GM12878 (cell line): ENCODE measurements around the gene AK4. TPM values are rescaled to one million over a fixed set of nuclear protein-coding genes. Genes with fewer than 3 reads are reported as not detected.

Experiments
- GATAD2B ChIP-seq: fragments of 450-650 bp; conservative IDR thresholded peaks from 2 replicates; pipeline ENCODE4 v1.6.1; 2017; ENCODE audit warnings: low read depth, mild to moderate bottlenecking, moderate library complexity
- NFXL1 ChIP-seq: fragments of 450-650 bp; IDR thresholded peaks from 2 replicates; pipeline ENCODE4 v1.6.1; 2017; ENCODE audit warnings: antibody characterized with exemption, mild to moderate bottlenecking, borderline replicate concordance
- ZBTB4 ChIP-seq: fragments of 450-650 bp; formaldehyde crosslinking; IDR thresholded peaks from 2 replicates; pipeline ENCODE4 v1.4.0; 2022; ENCODE audit warnings: mild to moderate bottlenecking, moderate library complexity
- ZNF687 ChIP-seq: fragments of 450-650 bp; IDR thresholded peaks from 2 replicates; pipeline ENCODE4 v1.6.1; 2017; ENCODE audit warnings: mild to moderate bottlenecking, moderate library complexity
- polyA plus RNA-seq, 11 experiments: library from polyadenylated mRNA; depleted of rRNA in 4 of 11; unstranded in 6 of 11; stranded (reverse) in 5 of 11; fragments of >200 nt; fragmentation: Nextera tagmentation in 4 of 11; fragmentation: Illumina TruSeq in 1 of 11; extraction: Ambion mirVana in 4 of 11; extraction: Trizol in 1 of 11; gene quantifications; 1 replicate in 1 of 11; 2 replicates in 10 of 11; pipeline versions ENCODE4 v1.2.1 to v1.2.3, GENCODE V29; 2011 to 2016; ENCODE audit warnings: inconsistent platforms in 2 of 11, missing spikeins in 2 of 11, low read depth in 1 of 11
- total RNA-seq, 4 experiments: library from RNA; depleted of rRNA in 3 of 4; stranded (reverse); fragments of >200 nt in 3 of 4; fragmentation: Illumina TruSeq in 1 of 4; extraction: Trizol in 1 of 4; gene quantifications; 2 replicates each; pipeline versions ENCODE4 v1.2.1 to v1.2.3, GENCODE V29; 2013 to 2021

The AK4 gene
- total and polyA plus RNA-seq, 10 of the 15 experiments (the other 5 are each of a cell fraction or from before 2014, with no cell fraction given) = 23.9 to 161 (median 49.0) TPM

GRCh38 chr1:65193129-65193695 is 45.2 kb downstream of the AK4 start (continued):
- TF ChIP-seq ZNF687 = no peak
- no peak for TF ChIP-seq ZBTB4 (CRISPR knock-in tag)
- TF ChIP-seq GATAD2B = no peak
- TF ChIP-seq NFXL1 = no peak
